GM12878 (cell line): ENCODE data around the gene PPP3CA. TPM values are rescaled to one million over a fixed set of nuclear protein-coding genes. Genes with fewer than 3 reads are reported as not detected.

Experiments
- ATAC-seq: fragments of 200-7000 bp; cut with Tn5 transposase; 3 replicates; pipeline ENCODE4 v1.9.1; 2020; ENCODE audit warnings: mild to moderate bottlenecking, moderate library complexity
- BruUV-seq: library from RNA; stranded (reverse); fragments of 400-500 nt; replicated peaks from 2 replicates; lab custom pipeline; 2021; lab: Mats Ljungman, UMichigan
- CTCF ChIA-PET: fragments of 300-600 bp; sonication (Branson Sonifier 250); formaldehyde crosslinking; extraction: SDS; loops from one replicate; lab custom pipeline; 2021; ENCODE audit warnings: inconsistent platforms; lab: Yijun Ruan, JAX
- POLR2A ChIA-PET: fragments of 350-600 bp; formaldehyde crosslinking; extraction: SDS; loops from one replicate; lab custom pipeline; 2021; ENCODE audit warnings: inconsistent platforms; lab: Charles Lee
- RAD21 ChIA-PET: fragments of 300-600 bp; sonication (Branson Sonifier 250); formaldehyde crosslinking; loops from one replicate; lab custom pipeline; 2023; ENCODE audit warnings: antibody characterized with exemption; ENCODE audit not compliant: unreplicated experiment; lab: Charles Lee
- SMC1A ChIA-PET: fragments of 300-600 bp; sonication (Branson Sonifier 250); formaldehyde crosslinking; loops from one replicate; lab custom pipeline; 2023; ENCODE audit not compliant: unreplicated experiment, uncharacterized antibody; lab: Charles Lee
- DNase-seq: peaks from one replicate; pipeline ENCODE4 v3.0.0-alpha.2; 2011; ENCODE audit warnings: low read depth, low spot score
- FAIRE-seq: peaks from 3 replicates; lab custom pipeline; 2011; peaks lifted over from hg19 to GRCh38; lab: Jason Lieb, UNC
- H2AFZ ChIP-seq: 2 replicates; pipeline ENCODE4 v1.6.0; 2011; ENCODE audit warnings: low read depth, low read length, control low read depth; ENCODE audit not compliant: control insufficient read depth
- H3K27ac ChIP-seq: 2 replicates; pipeline ENCODE4 v1.5.1; 2011; ENCODE audit warnings: control low read depth; ENCODE audit not compliant: control insufficient read depth, insufficient read depth
- H3K27me3 ChIP-seq, 2 experiments: replicated peaks in 1 of 2; 2 replicates each; pipeline versions ENCODE4 v1.6.0 to v1.6.1; 2011; ENCODE audit warnings: low read length in 1 of 2; ENCODE audit not compliant: control insufficient read depth in 2 of 2, insufficient read depth in 2 of 2
- H3K36me3 ChIP-seq, 2 experiments: 2 replicates each; pipeline ENCODE4 v1.5.1; 2011; ENCODE audit warnings: low read length in 1 of 2; ENCODE audit not compliant: control insufficient read depth in 2 of 2, insufficient read depth in 2 of 2
- H3K4me1 ChIP-seq: 2 replicates; pipeline ENCODE4 v1.6.1; 2011; ENCODE audit warnings: mild to moderate bottlenecking, low read length, moderate library complexity, mixed read lengths; ENCODE audit not compliant: control insufficient read depth, insufficient read depth
- H3K4me2 ChIP-seq: 2 replicates; pipeline ENCODE4 v1.6.0; 2011; ENCODE audit warnings: control low read depth; ENCODE audit not compliant: control insufficient read depth, insufficient read depth
- H3K4me3 ChIP-seq: fragments of 200-600 bp; sonication (generic); 2 replicates; pipeline ENCODE4 v1.5.1; 2016
- H3K79me2 ChIP-seq: 2 replicates; pipeline ENCODE4 v1.6.0; 2011; ENCODE audit warnings: low read length; ENCODE audit not compliant: control insufficient read depth, insufficient read depth
- H3K9ac ChIP-seq: 2 replicates; pipeline ENCODE4 v1.8.0; 2011; ENCODE audit warnings: low read length, control low read depth, mixed read lengths; ENCODE audit not compliant: control insufficient read depth, insufficient read depth
- H3K9me3 ChIP-seq: replicated peaks from 3 replicates; pipeline ENCODE4 v1.5.1; 2011; ENCODE audit warnings: mild to moderate bottlenecking, low read length; ENCODE audit not compliant: control insufficient read depth, insufficient read depth
- H4K20me1 ChIP-seq: 2 replicates; pipeline ENCODE4 v1.6.0; 2011; ENCODE audit not compliant: control insufficient read depth, insufficient read depth
- BCL11A ChIP-seq: IDR thresholded peaks from 2 replicates; pipeline ENCODE4 v1.6.1; 2011; ENCODE audit warnings: low read depth, low read length
- CREB1 ChIP-seq: IDR thresholded peaks from 2 replicates; pipeline ENCODE4 v1.6.1; 2012; ENCODE audit warnings: low read depth, mild to moderate bottlenecking, inconsistent platforms
- EED ChIP-seq: sonication (generic); IDR thresholded peaks from 2 replicates; pipeline ENCODE4 v1.6.1; 2016; ENCODE audit warnings: antibody characterized with exemption, low read depth
- IRF3 ChIP-seq: fragments of 450-650 bp; IDR thresholded peaks from 2 replicates; pipeline ENCODE4 v1.6.1; 2014; ENCODE audit warnings: mild to moderate bottlenecking
- JUNB ChIP-seq: IDR thresholded peaks from 2 replicates; pipeline ENCODE4 v1.6.1; 2016; ENCODE audit warnings: antibody characterized with exemption, mild to moderate bottlenecking
- MTA2 ChIP-seq: fragments of 450-650 bp; IDR thresholded peaks from 2 replicates; pipeline ENCODE4 v1.6.1; 2016; ENCODE audit warnings: low read depth, mild to moderate bottlenecking, moderate library complexity
- MYC ChIP-seq: IDR thresholded peaks from 2 replicates; pipeline ENCODE4 v1.6.1; 2011; ENCODE audit warnings: mild to moderate bottlenecking, low read length, moderate library complexity, inconsistent platforms; ENCODE audit not compliant: insufficient read depth, insufficient replicate concordance, insufficient read length, severe bottlenecking
- PBX3 ChIP-seq: IDR thresholded peaks from 2 replicates; pipeline ENCODE4 v1.6.1; 2011; ENCODE audit warnings: mild to moderate bottlenecking, low read depth, low read length, moderate library complexity; ENCODE audit not compliant: insufficient replicate concordance
- RAD21 ChIP-seq: IDR thresholded peaks from 2 replicates; pipeline ENCODE4 v1.6.1; 2011; ENCODE audit warnings: mild to moderate bottlenecking, low read depth, low read length, moderate library complexity; ENCODE audit not compliant: insufficient read depth
- WGBS: methylation state at CpG from one replicate; pipeline ENCODE4 v1.1.6; 2016; ENCODE audit warnings: low lambda C conversion rate; ENCODE audit not compliant: insufficient replicate concordance, insufficient coverage; ENCODE audit errors: missing lambda C conversion rate; 5-methylcytosine and 5-hydroxymethylcytosine counted together
- in situ Hi-C: fragments of 300-500 bp; cut with MboI; formaldehyde crosslinking; loops from 9 replicates; pipeline ENCODE4 v1.14.3; 2018; ENCODE audit warnings: mixed read lengths
- intact Hi-C: fragments of 100-400 bp; cut with micrococcal nuclease; formaldehyde crosslinking; loops from one replicate; pipeline ENCODE4 v1.14.2; 2022; ENCODE audit not compliant: unreplicated experiment
- polyA plus RNA-seq, 11 experiments: library from polyadenylated mRNA; depleted of rRNA in 4 of 11; unstranded in 6 of 11; stranded (reverse) in 5 of 11; fragments of >200 nt; fragmentation: Nextera tagmentation in 4 of 11; fragmentation: Illumina TruSeq in 1 of 11; extraction: Ambion mirVana in 4 of 11; extraction: Trizol in 1 of 11; gene quantifications; 1 replicate in 1 of 11; 2 replicates in 10 of 11; pipeline versions ENCODE4 v1.2.1 to v1.2.3, GENCODE V29; 2011 to 2016; ENCODE audit warnings: inconsistent platforms in 2 of 11, missing spikeins in 2 of 11, low read depth in 1 of 11
- total RNA-seq, 4 experiments: library from RNA; depleted of rRNA in 3 of 4; stranded (reverse); fragments of >200 nt in 3 of 4; fragmentation: Illumina TruSeq in 1 of 4; extraction: Trizol in 1 of 4; gene quantifications; 2 replicates each; pipeline versions ENCODE4 v1.2.1 to v1.2.3, GENCODE V29; 2013 to 2021

Gene PPP3CA
- total and polyA plus RNA-seq, 10 of the 15 experiments (the other 5 are each of a cell fraction or from before 2014, with no cell fraction given): 0.33 to 9.0 (median 1.0) TPM

- TF ChIP-seq MYC: no peak
- no peak for TF ChIP-seq MTA2
- no peak for TF ChIP-seq PBX3
- TF ChIP-seq EED: no peak
- no peak for TF ChIP-seq IRF3
- no peak for TF ChIP-seq RAD21
- TF ChIP-seq, all 136 proteins: peak for 0
These were observed 9.6 kb downstream of the PPP3CA start (continued) for GRCh38 chr4:101337688-101338087.

GRCh38 chr4:101334963-101335572 is 12.3 kb downstream of the PPP3CA start:
- POLR2A ChIA-PET: interaction anchor here (0.5 kb wide), 1 partner anchor 191 kb away, joined by 3 read pairs; no protein-coding TSS in a partner anchor
- WGBS: 63% methylated on average over 6 of the region's 6 CpGs
- Histone ChIP-seq H3K9ac (no peak overlapping the region), H3K4me3 (no peak overlapping the region), H3K27ac (no peak overlapping the region), H3K4me1 (peaks cover 6% of the 10 kb centered on the region), H3K79me2 (no peaks in the 10 kb centered on the region; the same call in 1 of the 2 replicates), H2AFZ (no peak overlapping the region), H3K4me2 (peak overlapping the region; percentile 23; the same call in 1 of the 2 replicates), H4K20me1 (no peaks in the 10 kb centered on the region; the same call in 1 of the 2 replicates)
- SMC1A ChIA-PET: interaction anchor here (0.8 kb wide), 1 partner anchor 9 kb away, joined by 3 read pairs; no protein-coding TSS in a partner anchor
- in situ Hi-C loops: loop anchor here (10.0 kb wide), 1 partner anchor 320 kb away; no protein-coding TSS in a partner anchor
- no peak for FAIRE-seq
- BruUV-seq: no TSS peak
- peak; percentile 49; the same call in 1 of the 2 replicates for TF ChIP-seq CREB1
- TF ChIP-seq BCL11A: no peak
- 0 out of 2 replicates have a peak, but pooled peaks have one; percentile 7 for TF ChIP-seq JUNB
- TF ChIP-seq, all 136 proteins: peak for 2
- no peaks in the 10 kb centered on the region for H3K36me3 ChIP-seq
- ChIA-PET CTCF (no interaction called here), RAD21 (no interaction called here)
- no peak for DNase-seq
- intact Hi-C loops: no loop called here
- H3K9me3 ChIP-seq: no peaks in the 10 kb centered on the region
- ATAC-seq: peak; percentile 85
- no peaks in the 10 kb centered on the region for H3K27me3 ChIP-seq
